GM23338 (cell line): ENCODE data around the gene ART1. TPM values are rescaled to one million over a fixed set of nuclear protein-coding genes. Genes with fewer than 3 reads are reported as not detected.

Source experiments
- ATAC-seq: fragments of 200-7000 bp; cut with Tn5 transposase; 3 replicates; pipeline ENCODE4 v1.9.1; 2020
- DNase-seq: peaks from one replicate; pipeline ENCODE4 v3.0.0-alpha.2; 2015; ENCODE audit warnings: low spot score
- H2AFZ ChIP-seq: fragments of 200-600 bp; sonication (generic); 2 replicates; pipeline ENCODE4 v1.8.0; 2016; ENCODE audit warnings: antibody characterized with exemption, mild to moderate bottlenecking, moderate library complexity
- H3F3A ChIP-seq: fragments of 200-600 bp; sonication (generic); replicated peaks from 2 replicates; pipeline ENCODE4 v1.8.0; 2017; ENCODE audit warnings: antibody characterized with exemption, mixed run types, low read depth
- H3K27ac ChIP-seq: fragments of 200-600 bp; sonication (generic); 2 replicates; pipeline ENCODE4 v1.6.1; 2016; ENCODE audit warnings: low read depth
- H3K27me3 ChIP-seq: fragments of 200-600 bp; sonication (generic); 2 replicates; pipeline ENCODE4 v1.8.0; 2016; ENCODE audit warnings: mild to moderate bottlenecking, mixed run types, moderate library complexity; ENCODE audit not compliant: insufficient read depth
- H3K36me3 ChIP-seq: fragments of 200-600 bp; sonication (generic); 2 replicates; pipeline ENCODE4 v1.8.0; 2016; ENCODE audit warnings: mild to moderate bottlenecking; ENCODE audit not compliant: insufficient read depth
- H3K4me1 ChIP-seq: fragments of 200-600 bp; sonication (generic); 2 replicates; pipeline ENCODE4 v1.8.0; 2016; ENCODE audit warnings: mild to moderate bottlenecking, moderate library complexity; ENCODE audit not compliant: insufficient read depth
- H3K4me2 ChIP-seq: fragments of 200-600 bp; sonication (generic); 2 replicates; pipeline ENCODE4 v1.7.1; 2017; ENCODE audit warnings: mixed run types
- H3K4me3 ChIP-seq: fragments of 200-600 bp; sonication (generic); 2 replicates; pipeline ENCODE4 v1.6.1; 2016; ENCODE audit warnings: mixed run types
- H3K79me2 ChIP-seq: fragments of 200-600 bp; sonication (generic); replicated peaks from 2 replicates; pipeline ENCODE4 v1.8.0; 2017; ENCODE audit warnings: mild to moderate bottlenecking; ENCODE audit not compliant: insufficient read depth
- H3K9me2 ChIP-seq: fragments of 200-600 bp; sonication (generic); 2 replicates; pipeline ENCODE4 v1.8.0; 2017; ENCODE audit not compliant: insufficient read depth
- H4K20me1 ChIP-seq: fragments of 200-600 bp; sonication (generic); replicated peaks from 2 replicates; pipeline ENCODE4 v1.8.0; 2017; ENCODE audit warnings: mild to moderate bottlenecking; ENCODE audit not compliant: insufficient read depth
- H3K27ac Mint-ChIP-seq: 2 replicates; pipeline ENCODE4 v1.8.0; 2020; ENCODE audit warnings: inconsistent platforms, mild to moderate bottlenecking, moderate library complexity, mixed read lengths
- H3K27me3 Mint-ChIP-seq: 3 replicates; pipeline ENCODE4 v1.8.0; 2022; ENCODE audit warnings: low read depth, mild to moderate bottlenecking, moderate library complexity, mixed read lengths, inconsistent platforms; ENCODE audit not compliant: insufficient read depth, poor library complexity
- H3K36me3 Mint-ChIP-seq: 3 replicates; pipeline ENCODE4 v1.8.0; 2021; ENCODE audit warnings: low read depth, mild to moderate bottlenecking, inconsistent platforms, moderate library complexity, mixed read lengths
- H3K4me1 Mint-ChIP-seq: 3 replicates; pipeline ENCODE4 v1.8.0; 2020; ENCODE audit warnings: mild to moderate bottlenecking, inconsistent platforms, mixed read lengths
- H3K4me3 Mint-ChIP-seq: 3 replicates; pipeline ENCODE4 v1.8.0; 2021; ENCODE audit warnings: moderate library complexity, mild to moderate bottlenecking, inconsistent platforms, mixed read lengths
- H3K9me3 Mint-ChIP-seq: 3 replicates; pipeline ENCODE4 v1.8.0; 2020; ENCODE audit warnings: moderate library complexity, mild to moderate bottlenecking, inconsistent platforms, mixed read lengths
- CREB1 ChIP-seq: fragments of 250-450 bp; sonication (Bioruptor Pico); IDR thresholded peaks from 2 replicates; pipeline ENCODE4 v1.5.0; 2020; ENCODE audit warnings: low read depth, mild to moderate bottlenecking, moderate library complexity
- EZH2phosphoT487 ChIP-seq: fragments of 200-600 bp; sonication (generic); IDR thresholded peaks from one replicate; pipeline ENCODE4 v1.8.1; 2018; ENCODE audit warnings: antibody characterized with exemption; ENCODE audit not compliant: unreplicated experiment
- JUNB ChIP-seq: IDR thresholded peaks from one replicate; pipeline ENCODE4 v1.6.1; 2016; ENCODE audit warnings: antibody characterized with exemption; ENCODE audit not compliant: unreplicated experiment
- NANOG ChIP-seq: IDR thresholded peaks from 2 replicates; pipeline ENCODE4 v1.6.1; 2016; ENCODE audit warnings: antibody characterized with exemption, borderline replicate concordance
- POLR2AphosphoS5 ChIP-seq: IDR thresholded peaks from 2 replicates; pipeline ENCODE4 v1.6.1; 2016; ENCODE audit warnings: antibody characterized with exemption, low read depth
- STAT1 ChIP-seq: IDR thresholded peaks from one replicate; pipeline ENCODE4 v1.6.1; 2016; ENCODE audit warnings: antibody characterized with exemption; ENCODE audit not compliant: unreplicated experiment
- ZNF114 ChIP-seq: fragments of 250-450 bp; sonication (Bioruptor Pico); IDR thresholded peaks from 2 replicates; pipeline ENCODE4 v1.5.0; 2020; ENCODE audit warnings: mild to moderate bottlenecking, moderate library complexity
- ZNF331 ChIP-seq: fragments of 250-450 bp; sonication (Bioruptor Pico); IDR thresholded peaks from 2 replicates; pipeline ENCODE4 v1.5.0; 2020; ENCODE audit warnings: low read depth, mild to moderate bottlenecking, moderate library complexity
- polyA plus RNA-seq: library from polyadenylated mRNA; unstranded; fragments of >200 nt; fragmentation: Nextera tagmentation; extraction: Ambion mirVana; gene quantifications from 2 replicates; pipeline ENCODE4 v1.2.1, GENCODE V29; 2016
- total RNA-seq: library from RNA; depleted of rRNA; stranded (reverse); fragments of >200 nt; shearing (Covaris generic); gene quantifications from 2 replicates; pipeline ENCODE4 v1.2.3, GENCODE V29; 2014
- TF ChIP-seq, protein P1 (sequence below), 2 experiments: fragments of 200-600 bp in 1 of 2; sonication (generic) in 1 of 2; conservative IDR thresholded peaks; 2 replicates each; pipeline versions ENCODE4 v1.5.1 to v1.6.1; 2016 to 2017; ENCODE audit warnings: antibody characterized with exemption in 2 of 2, low read depth in 2 of 2, mild to moderate bottlenecking in 2 of 2, moderate library complexity in 1 of 2
- TF ChIP-seq, protein P2 (sequence below): IDR thresholded peaks from 2 replicates; pipeline ENCODE4 v1.6.1; 2016; ENCODE audit warnings: antibody characterized with exemption
- TF ChIP-seq, protein P3 (sequence below): IDR thresholded peaks from one replicate; pipeline ENCODE4 v1.6.1; 2018; ENCODE audit warnings: antibody characterized with exemption; ENCODE audit not compliant: unreplicated experiment

ART1 gene
- total and polyA plus RNA-seq, 2 experiments from 2014 or later = not detected

DNA sequence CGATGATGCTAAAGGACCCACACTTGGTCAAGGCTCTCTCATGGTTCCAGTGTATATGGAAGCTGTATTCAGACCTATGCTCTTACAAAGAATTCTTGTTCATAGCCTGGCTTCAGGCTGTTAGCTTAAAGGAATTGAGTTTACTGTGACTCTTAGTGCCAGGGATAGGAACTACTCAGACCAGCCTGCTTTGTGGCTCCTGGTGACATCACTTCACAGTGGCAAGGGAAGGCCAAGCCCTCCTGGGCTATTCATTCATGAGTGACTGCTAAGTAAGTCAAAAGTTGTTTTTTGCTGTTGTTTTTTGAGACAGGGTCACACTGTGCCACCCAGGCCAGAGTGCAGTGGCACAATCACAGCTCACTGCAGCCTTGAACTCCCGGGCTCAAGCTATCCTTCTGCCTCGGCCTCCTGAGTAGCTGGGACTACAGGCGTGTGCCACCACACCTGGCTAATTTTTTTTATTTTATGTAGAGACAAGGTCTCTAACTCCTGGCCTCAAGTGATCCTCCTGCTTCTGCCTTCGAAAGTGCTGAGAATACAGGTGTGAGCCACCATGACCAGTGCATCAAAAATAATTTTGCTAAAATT, 12.8 kb upstream of the ART1 start:
- DNase-seq (no peak), ATAC-seq (no peak)
- TF ChIP-seq ZNF114 = no peak
- TF ChIP-seq JUNB = no peak
- no peak for TF ChIP-seq ZNF331 (CRISPR knock-in tag)
- TF ChIP-seq POLR2AphosphoS5 = no peak
- no peak for TF ChIP-seq EZH2phosphoT487
- no peak for TF ChIP-seq CREB1 (CRISPR knock-in tag)
- TF ChIP-seq, protein P1, sequence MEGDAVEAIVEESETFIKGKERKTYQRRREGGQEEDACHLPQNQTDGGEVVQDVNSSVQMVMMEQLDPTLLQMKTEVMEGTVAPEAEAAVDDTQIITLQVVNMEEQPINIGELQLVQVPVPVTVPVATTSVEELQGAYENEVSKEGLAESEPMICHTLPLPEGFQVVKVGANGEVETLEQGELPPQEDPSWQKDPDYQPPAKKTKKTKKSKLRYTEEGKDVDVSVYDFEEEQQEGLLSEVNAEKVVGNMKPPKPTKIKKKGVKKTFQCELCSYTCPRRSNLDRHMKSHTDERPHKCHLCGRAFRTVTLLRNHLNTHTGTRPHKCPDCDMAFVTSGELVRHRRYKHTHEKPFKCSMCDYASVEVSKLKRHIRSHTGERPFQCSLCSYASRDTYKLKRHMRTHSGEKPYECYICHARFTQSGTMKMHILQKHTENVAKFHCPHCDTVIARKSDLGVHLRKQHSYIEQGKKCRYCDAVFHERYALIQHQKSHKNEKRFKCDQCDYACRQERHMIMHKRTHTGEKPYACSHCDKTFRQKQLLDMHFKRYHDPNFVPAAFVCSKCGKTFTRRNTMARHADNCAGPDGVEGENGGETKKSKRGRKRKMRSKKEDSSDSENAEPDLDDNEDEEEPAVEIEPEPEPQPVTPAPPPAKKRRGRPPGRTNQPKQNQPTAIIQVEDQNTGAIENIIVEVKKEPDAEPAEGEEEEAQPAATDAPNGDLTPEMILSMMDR (conservative IDR thresholded peaks at IDR 0.05; ENCODE audit: low read depth in 2 of 2) = no peak
- TF ChIP-seq, protein P2, sequence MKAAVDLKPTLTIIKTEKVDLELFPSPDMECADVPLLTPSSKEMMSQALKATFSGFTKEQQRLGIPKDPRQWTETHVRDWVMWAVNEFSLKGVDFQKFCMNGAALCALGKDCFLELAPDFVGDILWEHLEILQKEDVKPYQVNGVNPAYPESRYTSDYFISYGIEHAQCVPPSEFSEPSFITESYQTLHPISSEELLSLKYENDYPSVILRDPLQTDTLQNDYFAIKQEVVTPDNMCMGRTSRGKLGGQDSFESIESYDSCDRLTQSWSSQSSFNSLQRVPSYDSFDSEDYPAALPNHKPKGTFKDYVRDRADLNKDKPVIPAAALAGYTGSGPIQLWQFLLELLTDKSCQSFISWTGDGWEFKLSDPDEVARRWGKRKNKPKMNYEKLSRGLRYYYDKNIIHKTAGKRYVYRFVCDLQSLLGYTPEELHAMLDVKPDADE = no peak
- TF ChIP-seq NANOG = no peak
- TF ChIP-seq, protein P3, sequence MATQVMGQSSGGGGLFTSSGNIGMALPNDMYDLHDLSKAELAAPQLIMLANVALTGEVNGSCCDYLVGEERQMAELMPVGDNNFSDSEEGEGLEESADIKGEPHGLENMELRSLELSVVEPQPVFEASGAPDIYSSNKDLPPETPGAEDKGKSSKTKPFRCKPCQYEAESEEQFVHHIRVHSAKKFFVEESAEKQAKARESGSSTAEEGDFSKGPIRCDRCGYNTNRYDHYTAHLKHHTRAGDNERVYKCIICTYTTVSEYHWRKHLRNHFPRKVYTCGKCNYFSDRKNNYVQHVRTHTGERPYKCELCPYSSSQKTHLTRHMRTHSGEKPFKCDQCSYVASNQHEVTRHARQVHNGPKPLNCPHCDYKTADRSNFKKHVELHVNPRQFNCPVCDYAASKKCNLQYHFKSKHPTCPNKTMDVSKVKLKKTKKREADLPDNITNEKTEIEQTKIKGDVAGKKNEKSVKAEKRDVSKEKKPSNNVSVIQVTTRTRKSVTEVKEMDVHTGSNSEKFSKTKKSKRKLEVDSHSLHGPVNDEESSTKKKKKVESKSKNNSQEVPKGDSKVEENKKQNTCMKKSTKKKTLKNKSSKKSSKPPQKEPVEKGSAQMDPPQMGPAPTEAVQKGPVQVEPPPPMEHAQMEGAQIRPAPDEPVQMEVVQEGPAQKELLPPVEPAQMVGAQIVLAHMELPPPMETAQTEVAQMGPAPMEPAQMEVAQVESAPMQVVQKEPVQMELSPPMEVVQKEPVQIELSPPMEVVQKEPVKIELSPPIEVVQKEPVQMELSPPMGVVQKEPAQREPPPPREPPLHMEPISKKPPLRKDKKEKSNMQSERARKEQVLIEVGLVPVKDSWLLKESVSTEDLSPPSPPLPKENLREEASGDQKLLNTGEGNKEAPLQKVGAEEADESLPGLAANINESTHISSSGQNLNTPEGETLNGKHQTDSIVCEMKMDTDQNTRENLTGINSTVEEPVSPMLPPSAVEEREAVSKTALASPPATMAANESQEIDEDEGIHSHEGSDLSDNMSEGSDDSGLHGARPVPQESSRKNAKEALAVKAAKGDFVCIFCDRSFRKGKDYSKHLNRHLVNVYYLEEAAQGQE = no peak
- no peak for TF ChIP-seq STAT1
- no peak overlapping the region for H3K4me2 ChIP-seq
- Mint-ChIP-seq H3K9me3 (no peaks in the 10 kb centered on the region; the same call in 2 of the 3 replicates), H3K27ac (no peak overlapping the region), H3K27me3 (peaks cover 9% of the 10 kb centered on the region), H3K36me3 (no peaks in the 10 kb centered on the region; the same call in 2 of the 3 replicates), H3K4me1 (no peaks in the 10 kb centered on the region), H3K4me3 (no peak overlapping the region)
- H3K27ac ChIP-seq = no peak overlapping the region
- H3F3A ChIP-seq = no peaks in the 10 kb centered on the region
- H2AFZ ChIP-seq = no peak overlapping the region
- H3K4me1 ChIP-seq = no peaks in the 10 kb centered on the region
- H4K20me1 ChIP-seq = no peaks in the 10 kb centered on the region
- H3K4me3 ChIP-seq = no peak overlapping the region
- no peaks in the 10 kb centered on the region for H3K27me3 ChIP-seq
- H3K36me3 ChIP-seq = no peaks in the 10 kb centered on the region
- H3K9me2 ChIP-seq = no peaks in the 10 kb centered on the region
- H3K79me2 ChIP-seq = no peaks in the 10 kb centered on the region
